Measurements from ENCODE around the gene SLC1A2. TPM values are rescaled to one million over a fixed set of nuclear protein-coding genes. Genes with fewer than 3 reads are reported as not detected.

SLC1A2 gene
- total RNA-seq, 2 donors from 2014 or later = 7.1 to 13.5 TPM

DNA sequence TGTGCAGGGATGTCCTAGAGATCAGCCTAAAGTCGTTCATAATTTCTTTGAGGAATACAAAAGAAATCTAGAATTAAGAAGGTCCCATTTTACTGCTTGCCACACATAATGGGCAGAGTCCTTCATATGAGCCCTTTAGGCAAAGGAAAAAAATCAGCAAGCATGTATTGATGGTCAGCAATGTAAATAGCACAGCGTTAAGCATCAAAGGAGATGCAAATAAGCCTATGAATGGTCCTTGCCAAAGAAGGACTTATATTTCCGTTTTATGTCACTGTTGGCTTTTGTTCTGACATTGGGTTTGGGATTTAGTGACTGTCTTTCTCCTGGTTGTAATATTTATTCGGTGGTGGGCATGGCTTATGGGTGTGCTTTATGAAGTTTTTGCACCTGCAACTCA is 210.6 kb downstream of the SLC1A2 start:
- Mint-ChIP-seq H3K9me3 (peaks cover 5% of the 10 kb centered on the region), H3K27ac (no peak overlapping the region), H3K36me3 (ENCODE audit: low read depth) (no peaks in the 10 kb centered on the region), H3K27me3 (ENCODE audit: insufficient read depth) (peaks cover 2% of the 10 kb centered on the region), H3K4me1 (peaks cover 2% of the 10 kb centered on the region), H3K4me3 (no peak overlapping the region)
- no peak overlapping the region for H3K9ac ChIP-seq (ENCODE audit: extremely low read depth, low read length, poor library complexity, severe bottlenecking)
- 71 to 79% methylated on average over 2 to 4 of the region's 4 CpGs for WGBS, 2 experiments (ENCODE audit: insufficient coverage in 1 of 2, insufficient read length in 1 of 2)
- H3K4me1 ChIP-seq (ENCODE audit: control insufficient read depth, insufficient read depth, low read length) = peaks cover 5% of the 10 kb centered on the region
- no peak overlapping the region for H3K4me3 ChIP-seq (ENCODE audit: low read length)
- DNase-seq = no peak
- H3K9me3 ChIP-seq (ENCODE audit: control insufficient read depth, low read length) = peaks cover 5% of the 10 kb centered on the region
- H3K27me3 ChIP-seq (ENCODE audit: control insufficient read depth, insufficient read depth, low read length, poor library complexity, severe bottlenecking) = peaks cover 3% of the 10 kb centered on the region
- no peaks in the 10 kb centered on the region for H3K36me3 ChIP-seq (ENCODE audit: control insufficient read depth, insufficient read depth, low read length)
- TF ChIP-seq, protein P1, sequence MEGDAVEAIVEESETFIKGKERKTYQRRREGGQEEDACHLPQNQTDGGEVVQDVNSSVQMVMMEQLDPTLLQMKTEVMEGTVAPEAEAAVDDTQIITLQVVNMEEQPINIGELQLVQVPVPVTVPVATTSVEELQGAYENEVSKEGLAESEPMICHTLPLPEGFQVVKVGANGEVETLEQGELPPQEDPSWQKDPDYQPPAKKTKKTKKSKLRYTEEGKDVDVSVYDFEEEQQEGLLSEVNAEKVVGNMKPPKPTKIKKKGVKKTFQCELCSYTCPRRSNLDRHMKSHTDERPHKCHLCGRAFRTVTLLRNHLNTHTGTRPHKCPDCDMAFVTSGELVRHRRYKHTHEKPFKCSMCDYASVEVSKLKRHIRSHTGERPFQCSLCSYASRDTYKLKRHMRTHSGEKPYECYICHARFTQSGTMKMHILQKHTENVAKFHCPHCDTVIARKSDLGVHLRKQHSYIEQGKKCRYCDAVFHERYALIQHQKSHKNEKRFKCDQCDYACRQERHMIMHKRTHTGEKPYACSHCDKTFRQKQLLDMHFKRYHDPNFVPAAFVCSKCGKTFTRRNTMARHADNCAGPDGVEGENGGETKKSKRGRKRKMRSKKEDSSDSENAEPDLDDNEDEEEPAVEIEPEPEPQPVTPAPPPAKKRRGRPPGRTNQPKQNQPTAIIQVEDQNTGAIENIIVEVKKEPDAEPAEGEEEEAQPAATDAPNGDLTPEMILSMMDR (conservative IDR thresholded peaks at IDR 0.05) = no peak
- no peak overlapping the region for H3K27ac ChIP-seq (ENCODE audit: low read depth, low read length)

DNA sequence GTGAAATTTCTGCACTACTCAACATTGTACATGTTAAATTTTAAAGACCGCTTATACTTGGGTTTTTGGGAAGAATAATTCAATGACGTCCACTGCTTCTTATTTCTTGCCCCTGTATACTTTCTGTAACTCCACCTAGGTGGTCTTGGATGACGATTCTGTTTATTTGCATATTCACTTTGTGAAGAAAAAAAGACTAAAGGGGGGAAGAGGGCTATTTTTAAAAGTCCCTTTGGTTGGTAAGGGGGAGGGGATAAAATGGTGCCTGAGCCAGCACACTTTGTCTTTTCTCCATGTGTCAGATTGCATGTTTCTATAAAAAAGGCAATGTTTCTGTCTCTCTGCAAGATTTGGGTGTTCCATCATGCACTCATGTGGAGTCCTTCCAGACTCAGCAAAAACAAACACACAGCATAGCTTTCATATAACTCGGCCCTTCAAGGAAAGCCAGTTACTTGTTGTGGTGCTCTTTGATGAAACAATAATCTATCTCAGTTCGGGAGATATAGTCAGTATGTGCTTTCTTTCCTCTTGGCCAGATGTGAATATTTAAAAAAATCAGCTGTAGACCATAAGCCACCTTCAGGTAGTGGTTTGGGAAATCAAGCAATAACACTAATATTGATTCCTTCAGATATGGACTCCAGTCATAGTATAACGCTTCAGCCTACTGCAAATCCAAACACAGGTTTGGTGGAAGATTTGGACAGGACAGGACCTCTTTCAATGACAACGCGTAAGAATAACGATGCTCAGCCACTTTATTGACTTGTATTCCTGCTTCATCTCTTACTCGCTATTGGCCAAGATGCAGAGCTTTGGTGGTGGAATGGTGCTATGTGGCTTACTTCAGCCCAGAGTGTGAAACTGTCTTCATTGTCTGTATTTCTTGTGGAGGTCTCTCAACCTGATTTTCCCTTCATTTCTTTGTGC is 211.6 kb downstream of the SLC1A2 start:
- Histone ChIP-seq H3K9me3 (ENCODE audit: control insufficient read depth, low read length) (peaks cover 5% of the 10 kb centered on the region), H3K4me1 (ENCODE audit: control insufficient read depth, insufficient read depth, low read length) (peaks cover 5% of the 10 kb centered on the region), H3K27ac (ENCODE audit: low read depth, low read length) (no peak overlapping the region), H3K9ac (ENCODE audit: extremely low read depth, low read length, poor library complexity, severe bottlenecking) (no peak overlapping the region), H3K4me3 (ENCODE audit: low read length) (no peak overlapping the region), H3K27me3 (ENCODE audit: control insufficient read depth, insufficient read depth, low read length, poor library complexity, severe bottlenecking) (peaks cover 5% of the 10 kb centered on the region), H3K36me3 (ENCODE audit: control insufficient read depth, insufficient read depth, low read length) (no peaks in the 10 kb centered on the region)
- peaks cover 5% of the 10 kb centered on the region for H3K9me3 Mint-ChIP-seq
- WGBS, 2 experiments (ENCODE audit: insufficient coverage in 1 of 2, insufficient read length in 1 of 2) = 89 to 96% methylated on average over 7 to 10 of the region's 10 CpGs
- no peak for DNase-seq
- H3K4me3 Mint-ChIP-seq = no peak overlapping the region
- peaks cover 2% of the 10 kb centered on the region for H3K27me3 Mint-ChIP-seq (ENCODE audit: insufficient read depth)
- TF ChIP-seq, protein P1 (conservative IDR thresholded peaks at IDR 0.05) = no peak
- H3K27ac Mint-ChIP-seq = no peak overlapping the region
- peaks cover 5% of the 10 kb centered on the region for H3K4me1 Mint-ChIP-seq
- no peaks in the 10 kb centered on the region for H3K36me3 Mint-ChIP-seq (ENCODE audit: low read depth)

DNA sequence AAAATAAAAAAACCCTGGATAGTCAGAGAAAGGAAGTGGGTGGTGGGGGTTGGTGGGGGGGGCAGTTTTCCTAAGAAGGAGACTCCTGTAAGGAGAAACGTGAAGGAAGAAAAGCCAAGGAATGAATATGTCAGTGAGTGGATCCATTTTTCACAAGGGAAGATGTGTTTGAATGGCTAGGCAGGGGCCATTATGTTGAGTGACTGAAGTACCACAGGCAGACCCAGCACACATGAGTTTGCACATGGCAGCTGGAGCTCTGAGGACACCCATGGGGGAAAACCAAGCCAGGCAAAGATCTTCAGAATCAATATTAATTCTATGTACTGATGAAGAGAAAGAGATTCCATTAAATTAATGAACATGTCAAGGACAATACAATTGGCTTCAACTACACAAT is 212.7 kb downstream of the SLC1A2 start:
- peaks cover 5% of the 10 kb centered on the region for H3K27me3 ChIP-seq (ENCODE audit: control insufficient read depth, insufficient read depth, low read length, poor library complexity, severe bottlenecking)
- no peak overlapping the region for H3K27ac ChIP-seq (ENCODE audit: low read depth, low read length)
- H3K4me1 ChIP-seq (ENCODE audit: control insufficient read depth, insufficient read depth, low read length) = peaks cover 10% of the 10 kb centered on the region
- 100% methylated on average over 1 of the region's 1 CpG; no CpG with 5 or more reads in 1 of the 2 experiments for WGBS, 2 experiments (ENCODE audit: insufficient coverage in 1 of 2, insufficient read length in 1 of 2)
- H3K4me3 Mint-ChIP-seq = no peak overlapping the region
- TF ChIP-seq, protein P1 (conservative IDR thresholded peaks at IDR 0.05) = no peak
- H3K9ac ChIP-seq (ENCODE audit: extremely low read depth, low read length, poor library complexity, severe bottlenecking) = no peak overlapping the region
- no peak overlapping the region for H3K27ac Mint-ChIP-seq
- H3K9me3 Mint-ChIP-seq = peaks cover 5% of the 10 kb centered on the region
- H3K9me3 ChIP-seq (ENCODE audit: control insufficient read depth, low read length) = peaks cover 5% of the 10 kb centered on the region
- H3K36me3 ChIP-seq (ENCODE audit: control insufficient read depth, insufficient read depth, low read length) = no peaks in the 10 kb centered on the region
- no peak for DNase-seq
- no peak overlapping the region for H3K4me3 ChIP-seq (ENCODE audit: low read length)
- H3K27me3 Mint-ChIP-seq (ENCODE audit: insufficient read depth) = peaks cover 3% of the 10 kb centered on the region
- no peaks in the 10 kb centered on the region for H3K36me3 Mint-ChIP-seq (ENCODE audit: low read depth)
- H3K4me1 Mint-ChIP-seq = peaks cover 14% of the 10 kb centered on the region
